Loucy (cell line): ENCODE measurements around the gene OSBPL8.

Source experiments
- H2AFZ ChIP-seq: fragments of 200-600 bp; sonication (generic); 2 replicates; pipeline ENCODE4 v1.6.0; 2016; ENCODE audit warnings: antibody characterized with exemption, mild to moderate bottlenecking, low read length, moderate library complexity
- H3F3A ChIP-seq: fragments of 200-600 bp; 2 replicates; pipeline ENCODE4 v1.6.0; 2016; ENCODE audit warnings: antibody characterized with exemption, low read depth, mild to moderate bottlenecking
- H3K27me3 ChIP-seq: fragments of 200-600 bp; sonication (generic); 2 replicates; pipeline ENCODE4 v1.6.1; 2014; ENCODE audit warnings: low read length, mild to moderate bottlenecking; ENCODE audit not compliant: insufficient read depth, poor library complexity, severe bottlenecking
- H3K36me3 ChIP-seq: fragments of 200-600 bp; sonication (generic); 2 replicates; pipeline ENCODE4 v1.6.1; 2016; ENCODE audit warnings: low read length; ENCODE audit not compliant: insufficient read depth
- H3K4me1 ChIP-seq: fragments of 200-600 bp; sonication (generic); 2 replicates; pipeline ENCODE4 v1.5.1; 2014; ENCODE audit warnings: low read length, mild to moderate bottlenecking; ENCODE audit not compliant: insufficient read depth, poor library complexity, severe bottlenecking
- H3K4me2 ChIP-seq: fragments of 200-600 bp; sonication (generic); 2 replicates; pipeline ENCODE4 v1.6.0; 2014; ENCODE audit warnings: antibody characterized with exemption, low read length, low read depth, mild to moderate bottlenecking; ENCODE audit not compliant: poor library complexity, severe bottlenecking
- H3K4me3 ChIP-seq: fragments of 200-600 bp; sonication (generic); 2 replicates; pipeline ENCODE4 v1.5.1; 2014; ENCODE audit warnings: low read length, mild to moderate bottlenecking, mixed read lengths; ENCODE audit not compliant: poor library complexity, severe bottlenecking
- H3K79me2 ChIP-seq: fragments of 200-600 bp; sonication (generic); 2 replicates; pipeline ENCODE4 v1.6.1; 2014; ENCODE audit warnings: low read length; ENCODE audit not compliant: insufficient read depth
- H3K9ac ChIP-seq: fragments of 200-600 bp; sonication (generic); 2 replicates; pipeline ENCODE4 v1.6.0; 2014; ENCODE audit warnings: mild to moderate bottlenecking, low read depth, low read length, moderate library complexity; ENCODE audit not compliant: poor library complexity, severe bottlenecking
- H3K9me2 ChIP-seq: fragments of 200-600 bp; sonication (generic); replicated peaks from 2 replicates; pipeline ENCODE4 v1.6.1; 2016; ENCODE audit warnings: low read depth, low read length, mixed read lengths
- H3K9me3 ChIP-seq: fragments of 200-600 bp; sonication (generic); 2 replicates; pipeline ENCODE4 v1.6.1; 2014; ENCODE audit warnings: mild to moderate bottlenecking, antibody characterized with exemption, low read length, low read depth; ENCODE audit not compliant: insufficient read depth
- H4K20me1 ChIP-seq: fragments of 200-600 bp; sonication (generic); 2 replicates; pipeline ENCODE4 v1.6.0; 2014; ENCODE audit warnings: antibody characterized with exemption, low read length, mild to moderate bottlenecking; ENCODE audit not compliant: insufficient read depth, poor library complexity, severe bottlenecking
- EZH2phosphoT487 ChIP-seq: fragments of 200-600 bp; IDR thresholded peaks from 2 replicates; pipeline ENCODE4 v1.6.1; 2018; ENCODE audit warnings: antibody characterized with exemption, mild to moderate bottlenecking, moderate library complexity, borderline replicate concordance
- TF ChIP-seq, protein P1 (sequence below): fragments of 200-600 bp; sonication (generic); conservative IDR thresholded peaks from 2 replicates; pipeline ENCODE4 v1.5.1; 2014; ENCODE audit warnings: mild to moderate bottlenecking, antibody characterized with exemption, low read length

OSBPL8 gene

DNA sequence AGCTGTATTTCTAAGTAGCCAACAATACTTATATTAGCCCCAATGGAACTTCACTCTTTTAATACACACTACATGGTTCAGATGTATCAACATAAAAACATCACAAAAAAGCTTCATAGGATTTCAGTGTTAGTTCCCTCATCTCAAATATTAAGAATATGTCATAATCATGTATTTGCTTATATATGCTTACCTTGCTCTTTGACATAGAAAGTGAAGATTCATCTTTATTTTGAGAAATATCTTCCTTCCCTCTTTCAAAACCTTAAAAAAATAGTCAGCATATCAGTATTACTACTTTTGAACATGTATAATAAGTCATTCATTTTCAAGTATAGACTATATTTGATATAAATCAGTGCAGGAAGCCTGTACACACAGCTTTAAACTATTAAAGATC, 149.2 kb downstream of the OSBPL8 start:
- TF ChIP-seq EZH2phosphoT487, result no peak
- TF ChIP-seq, protein P1, sequence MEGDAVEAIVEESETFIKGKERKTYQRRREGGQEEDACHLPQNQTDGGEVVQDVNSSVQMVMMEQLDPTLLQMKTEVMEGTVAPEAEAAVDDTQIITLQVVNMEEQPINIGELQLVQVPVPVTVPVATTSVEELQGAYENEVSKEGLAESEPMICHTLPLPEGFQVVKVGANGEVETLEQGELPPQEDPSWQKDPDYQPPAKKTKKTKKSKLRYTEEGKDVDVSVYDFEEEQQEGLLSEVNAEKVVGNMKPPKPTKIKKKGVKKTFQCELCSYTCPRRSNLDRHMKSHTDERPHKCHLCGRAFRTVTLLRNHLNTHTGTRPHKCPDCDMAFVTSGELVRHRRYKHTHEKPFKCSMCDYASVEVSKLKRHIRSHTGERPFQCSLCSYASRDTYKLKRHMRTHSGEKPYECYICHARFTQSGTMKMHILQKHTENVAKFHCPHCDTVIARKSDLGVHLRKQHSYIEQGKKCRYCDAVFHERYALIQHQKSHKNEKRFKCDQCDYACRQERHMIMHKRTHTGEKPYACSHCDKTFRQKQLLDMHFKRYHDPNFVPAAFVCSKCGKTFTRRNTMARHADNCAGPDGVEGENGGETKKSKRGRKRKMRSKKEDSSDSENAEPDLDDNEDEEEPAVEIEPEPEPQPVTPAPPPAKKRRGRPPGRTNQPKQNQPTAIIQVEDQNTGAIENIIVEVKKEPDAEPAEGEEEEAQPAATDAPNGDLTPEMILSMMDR, result no peak
- Histone ChIP-seq H3K9me2 (no peaks in the 10 kb centered on the region), H4K20me1 (no peaks in the 10 kb centered on the region), H3K27me3 (no peaks in the 10 kb centered on the region), H2AFZ (no peak overlapping the region), H3F3A (no peaks in the 10 kb centered on the region), H3K9ac (no peak overlapping the region), H3K9me3 (no peaks in the 10 kb centered on the region), H3K79me2 (no peaks in the 10 kb centered on the region), H3K36me3 (peaks cover 5% of the 10 kb centered on the region; the same call in 1 of the 2 replicates), H3K4me1 (no peaks in the 10 kb centered on the region), H3K4me2 (no peak overlapping the region), H3K4me3 (no peak overlapping the region)

DNA sequence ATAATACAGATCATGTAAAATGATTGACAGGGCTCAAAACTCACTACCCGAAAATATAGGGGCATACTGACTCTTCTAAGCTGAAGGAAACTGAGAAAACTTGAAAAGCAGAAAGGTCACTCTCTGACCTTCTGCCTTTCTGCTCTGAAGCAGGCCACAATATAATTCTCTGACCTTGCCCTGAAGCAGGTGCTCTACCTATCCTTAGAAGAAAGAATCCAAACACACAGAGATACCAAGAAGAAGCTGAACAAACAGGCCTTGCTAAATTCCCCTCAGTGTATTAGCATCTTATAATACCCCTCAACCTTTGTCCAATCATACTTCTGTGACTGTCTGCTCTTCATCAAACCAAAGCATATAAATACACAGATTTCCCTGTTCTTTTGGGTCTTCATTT, 150.5 kb downstream of the OSBPL8 start:
- H4K20me1 ChIP-seq, result no peaks in the 10 kb centered on the region
- no peak overlapping the region for H3K4me2 ChIP-seq
- H3K9me3 ChIP-seq, result no peaks in the 10 kb centered on the region
- H3K4me1 ChIP-seq, result no peaks in the 10 kb centered on the region
- peaks cover 5% of the 10 kb centered on the region; the same call in 1 of the 2 replicates for H3K36me3 ChIP-seq
- no peak overlapping the region for H3K9ac ChIP-seq
- no peaks in the 10 kb centered on the region for H3K9me2 ChIP-seq
- no peak overlapping the region for H2AFZ ChIP-seq
- H3K27me3 ChIP-seq, result no peaks in the 10 kb centered on the region
- H3K79me2 ChIP-seq, result no peaks in the 10 kb centered on the region
- H3K4me3 ChIP-seq, result no peak overlapping the region
- TF ChIP-seq EZH2phosphoT487, result no peak
- TF ChIP-seq, protein P1, result no peak
- no peaks in the 10 kb centered on the region for H3F3A ChIP-seq

DNA sequence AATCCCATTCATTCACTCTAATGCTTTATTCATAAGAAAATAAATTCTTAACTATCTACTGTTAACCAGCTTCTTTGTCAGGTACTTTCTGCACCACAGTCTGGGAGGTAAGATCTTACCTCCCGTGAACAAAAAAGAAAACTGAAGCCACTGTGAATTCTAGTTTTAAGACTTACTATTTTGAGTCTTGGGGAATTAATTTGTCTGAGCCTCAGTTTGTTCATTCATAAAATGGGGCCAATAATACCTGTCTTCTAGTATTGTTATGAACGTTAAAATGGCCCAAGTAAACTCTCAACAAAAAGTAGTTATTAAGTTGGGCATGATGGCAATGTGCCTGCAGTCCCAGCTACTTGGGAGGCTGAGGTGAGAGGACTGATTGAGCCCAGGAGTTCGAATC, 151.9 kb downstream of the OSBPL8 start:
- Histone ChIP-seq H3K79me2 (no peaks in the 10 kb centered on the region), H3K4me2 (no peak overlapping the region), H3F3A (no peaks in the 10 kb centered on the region), H3K9ac (no peak overlapping the region), H3K27me3 (no peaks in the 10 kb centered on the region), H3K9me2 (no peaks in the 10 kb centered on the region), H3K9me3 (no peaks in the 10 kb centered on the region), H4K20me1 (no peaks in the 10 kb centered on the region), H3K4me3 (no peak overlapping the region), H3K36me3 (peaks cover 5% of the 10 kb centered on the region; the same call in 1 of the 2 replicates), H2AFZ (no peak overlapping the region), H3K4me1 (no peaks in the 10 kb centered on the region)
- TF ChIP-seq EZH2phosphoT487, result no peak
- TF ChIP-seq, protein P1, result no peak
